Stimulated activated CD4-positive, alpha-beta T cell treated with anti-CD3 and anti-CD28 coated beads, Interleukin-4, amount 100 ng/mL, for 24 hours (primary cell): ENCODE results near the gene LHPP.
"Not testable (repeated sequence)": the region's sequence is repeated elsewhere in the genome, so short reads cannot be mapped to it uniquely, and the experiment has no call there.

ENCODE experiments used
- DNase-seq: peaks from one replicate; pipeline ENCODE4 v3.0.0-alpha.2; 2020

LHPP gene

GRCh38 chr10:124598196-124598595 lies 136.6 kb downstream of the LHPP start:
- DNase-seq: no peak

DNA sequence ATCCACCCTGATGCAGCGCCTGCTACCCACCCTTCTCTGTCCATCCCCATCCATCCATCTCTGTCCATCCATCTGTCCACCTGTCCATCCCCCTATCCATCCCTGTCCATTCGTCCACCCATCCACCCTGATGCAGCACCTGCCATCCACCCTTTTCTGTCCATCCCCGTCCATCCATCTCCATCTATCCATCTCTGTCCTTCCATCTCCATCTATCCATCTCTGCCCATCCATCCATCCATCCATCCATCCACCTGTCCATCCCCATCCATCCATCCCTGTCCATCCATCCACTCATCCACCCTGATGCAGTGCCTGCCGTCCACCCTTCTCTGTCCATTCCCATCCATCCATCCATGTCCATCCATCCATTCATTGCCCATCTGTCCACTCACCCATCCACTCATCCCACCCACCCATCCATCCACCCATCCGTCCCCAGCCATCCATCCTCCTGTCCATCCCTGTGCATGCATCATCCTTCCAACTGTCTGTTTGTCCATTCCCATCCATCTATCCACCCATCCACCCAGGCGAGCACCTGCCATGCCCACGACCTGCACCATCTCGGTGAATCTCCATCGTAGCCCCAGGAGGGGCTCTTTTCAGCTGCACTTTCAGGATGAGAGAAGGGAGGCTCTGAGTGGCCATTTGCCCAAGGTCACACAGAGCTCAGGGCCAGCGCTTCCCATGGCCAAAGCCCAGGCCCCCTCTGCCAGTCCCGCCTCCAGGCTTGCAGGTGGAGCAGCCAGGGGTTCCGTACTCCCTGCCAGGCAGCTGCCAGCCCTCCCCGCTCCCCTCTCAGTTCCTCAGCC lies 137.4 kb downstream of the LHPP start:
- DNase-seq: no peak

GRCh38 chr10:124599588-124600050 lies 138.0 kb downstream of the LHPP start:
- DNase-seq: no peak

- no peak for DNase-seq
Observed at GRCh38 chr10:124600051-124600880, 138.6 kb downstream of the LHPP start.

GRCh38 chr10:124601016-124601415 lies 139.4 kb downstream of the LHPP start:
- no peak for DNase-seq

- DNase-seq: no peak
Observed at GRCh38 chr10:124601431-124602120, 140.0 kb downstream of the LHPP start.

- DNase-seq: no peak
Observed at GRCh38 chr10:124602121-124602561, 140.5 kb downstream of the LHPP start.

GRCh38 chr10:124602646-124603365 lies 141.2 kb downstream of the LHPP start:
- no peak for DNase-seq

GRCh38 chr10:124603376-124604213 lies 142.0 kb downstream of the LHPP start:
- DNase-seq: no peak

DNA sequence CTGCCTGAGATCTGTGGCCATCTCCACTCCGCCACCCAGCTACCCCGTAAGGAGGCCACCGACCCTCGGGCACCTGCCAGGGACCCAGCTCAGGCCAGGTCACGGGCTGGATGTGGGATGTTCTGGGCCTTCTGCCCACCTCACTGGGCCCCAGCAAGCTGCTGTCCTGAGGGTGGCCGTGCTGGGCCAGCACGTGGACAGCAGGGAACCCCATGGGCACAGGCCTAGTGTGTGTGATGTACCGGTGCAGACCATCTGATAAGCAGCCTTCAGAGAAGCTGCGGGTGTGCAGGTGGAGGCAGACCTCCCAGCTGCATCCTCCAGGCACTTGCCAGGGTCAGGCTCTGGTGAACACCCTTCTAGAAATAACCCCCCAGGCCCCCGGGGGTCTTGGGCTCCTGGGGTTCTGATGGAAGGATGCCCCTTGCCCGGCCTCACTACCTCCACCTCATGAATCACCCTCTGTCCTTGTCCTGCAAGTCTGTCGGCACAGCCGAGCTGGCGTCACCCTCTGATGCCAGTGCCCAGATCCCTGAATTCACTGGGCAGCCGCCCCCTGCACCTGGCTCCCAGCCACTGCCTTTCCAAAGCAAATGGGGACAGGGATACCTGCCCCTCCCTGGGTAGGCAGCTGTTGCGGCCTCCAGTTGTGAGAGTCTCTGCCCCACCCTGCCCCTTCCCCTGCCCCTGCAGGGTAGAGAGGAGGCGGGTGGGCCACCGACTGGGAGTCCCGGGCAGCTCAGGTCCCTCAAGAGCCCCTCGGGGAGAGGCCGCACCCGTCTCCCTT lies 142.8 kb downstream of the LHPP start:
- DNase-seq: no peak

- DNase-seq: no peak
Observed at GRCh38 chr10:124605001-124605370, 143.4 kb downstream of the LHPP start.

- DNase-seq: no peak
Observed at GRCh38 chr10:124605481-124605855, 143.8 kb downstream of the LHPP start.

GRCh38 chr10:124605856-124606812 lies 144.5 kb downstream of the LHPP start:
- no peak for DNase-seq

DNA sequence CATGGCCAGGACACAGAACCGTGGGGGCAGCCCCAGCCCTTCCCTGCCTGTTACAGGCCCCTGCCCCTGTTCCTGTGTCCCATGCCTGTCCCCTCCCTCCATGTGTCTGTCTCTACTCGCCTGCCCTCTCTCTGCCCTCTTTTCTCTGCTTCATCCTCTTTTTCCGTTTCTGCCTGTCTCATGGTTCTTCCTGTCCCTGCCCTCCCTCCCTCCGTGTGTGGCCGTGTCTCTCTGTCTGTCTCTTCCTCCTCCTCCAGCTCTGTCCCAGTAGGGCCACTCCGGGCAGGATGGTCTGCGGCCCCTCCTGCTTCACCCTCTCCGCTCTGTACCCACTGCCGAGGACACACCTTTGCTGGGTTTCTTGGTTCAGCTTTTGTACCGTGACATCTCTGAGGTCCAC lies 145.2 kb downstream of the LHPP start:
- no peak for DNase-seq

DNA sequence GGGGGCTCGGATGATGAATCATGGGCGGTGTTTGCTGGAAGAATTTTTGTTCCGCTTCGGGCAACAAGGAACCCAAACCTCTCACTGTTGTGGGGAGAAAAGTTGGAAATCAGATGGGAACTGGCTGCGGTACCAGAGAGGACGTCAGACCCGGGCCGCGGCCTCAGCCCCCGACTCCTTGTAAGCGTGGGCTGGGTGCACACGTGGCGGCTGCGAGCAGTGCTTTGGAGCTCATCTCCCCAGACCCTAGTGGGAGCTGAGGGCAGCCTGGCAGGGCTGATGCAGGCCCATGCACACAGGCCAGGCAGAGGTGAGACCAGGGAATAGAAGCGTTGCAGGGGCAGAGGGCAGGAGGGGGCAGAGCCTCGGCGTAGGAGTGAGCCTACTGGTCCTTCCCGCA lies 146.1 kb downstream of the LHPP start:
- no peak for DNase-seq

DNA sequence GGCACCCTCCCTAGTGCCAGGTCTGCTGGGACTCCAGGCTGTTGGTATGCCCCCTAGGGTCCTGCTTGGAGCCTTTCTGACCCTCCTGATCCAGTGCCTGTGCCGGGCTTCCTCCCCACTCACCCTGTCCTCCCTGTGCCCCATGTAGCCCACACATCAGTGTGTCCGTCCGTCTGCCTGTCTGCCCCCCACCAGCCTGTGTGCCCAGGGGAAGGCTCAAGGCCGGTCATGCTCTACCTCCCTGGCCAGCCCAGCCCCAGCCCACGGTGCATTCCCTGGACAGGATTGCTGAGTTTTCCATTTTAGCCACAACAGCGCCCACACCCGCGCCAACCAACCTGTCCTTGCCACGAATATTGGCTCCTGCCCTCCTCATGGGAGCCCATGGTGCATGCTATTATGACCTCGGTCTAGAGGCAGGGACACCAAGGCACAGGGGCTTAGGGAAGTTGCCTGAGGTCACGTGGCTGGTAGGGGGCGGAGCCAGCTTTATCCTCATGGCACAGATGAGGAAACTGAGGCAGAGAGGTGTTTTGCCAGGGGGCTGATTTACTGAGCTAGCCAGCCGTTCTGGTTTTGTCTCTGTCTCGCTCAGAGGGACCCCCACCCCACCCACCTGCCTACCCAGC lies 146.6 kb downstream of the LHPP start:
- no peak for DNase-seq

GRCh38 chr10:124609698-124610097 lies 148.1 kb downstream of the LHPP start:
- DNase-seq: no peak

GRCh38 chr10:124610186-124610585 lies 148.6 kb downstream of the LHPP start:
- not testable (repeated sequence) for DNase-seq

GRCh38 chr10:124610851-124611250 lies 149.2 kb downstream of the LHPP start:
- DNase-seq: not testable (repeated sequence)
